D721Med (cell line): ENCODE results near the gene ZEB2.

ENCODE experiments used
- DNase-seq: peaks from one replicate; pipeline ENCODE4 v3.0.0; 2011; ENCODE audit warnings: low spot score; ENCODE audit not compliant: insufficient read length
- FAIRE-seq: peaks from 2 replicates; lab custom pipeline; 2011; peaks lifted over from hg19 to GRCh38; lab: Jason Lieb, UNC
- CTCF ChIP-seq: IDR thresholded peaks from 2 replicates; pipeline ENCODE4 v1.5.1; 2012; ENCODE audit warnings: mild to moderate bottlenecking, control low read depth; ENCODE audit not compliant: insufficient read depth; ENCODE audit errors: missing control alignments

The ZEB2 gene

GRCh38 chr2:144519934-144520731 is at the start of gene ZEB2:
Gene ZEB2 (minus strand): TSS chr2:144520119. CDS start chr2:144517350, 2,769 bp downstream.
- TF ChIP-seq CTCF = peak; percentile 53
- DNase-seq (no peak), FAIRE-seq (no peak)

GRCh38 chr2:144567745-144568144 is 47.8 kb upstream of the ZEB2 start:
- FAIRE-seq (no peak), DNase-seq (no peak)
- no peak for TF ChIP-seq CTCF

- FAIRE-seq (no peak), DNase-seq (no peak)
- no peak for TF ChIP-seq CTCF
These were observed 46.5 kb upstream of the ZEB2 start for GRCh38 chr2:144566448-144566847.

- no peak for FAIRE-seq
- DNase-seq = no peak
- no peak for TF ChIP-seq CTCF
These were observed 40.3 kb upstream of the ZEB2 start for GRCh38 chr2:144560251-144560650.

- TF ChIP-seq CTCF = no peak
- DNase-seq = no peak
- no peak for FAIRE-seq
These were observed 39.8 kb upstream of the ZEB2 start for GRCh38 chr2:144559681-144560080.

GRCh38 chr2:144559242-144559641 is 39.3 kb upstream of the ZEB2 start:
- TF ChIP-seq CTCF = no peak
- no peak for FAIRE-seq
- DNase-seq = no peak

GRCh38 chr2:144554492-144555210 is 34.7 kb upstream of the ZEB2 start:
- TF ChIP-seq CTCF = no peak
- no peak for FAIRE-seq
- no peak for DNase-seq
